Muscle layer of colon (tissue), 2 donors: ENCODE results near the gene ISG20.
"Not testable (repeated sequence)": the region's sequence is repeated elsewhere in the genome, so short reads cannot be mapped to it uniquely, and the experiment has no call there.

Experiments used
- H3K27ac ChIP-seq: one replicate; pipeline ENCODE4 v1.7.0; 2013; ENCODE audit warnings: low read depth, mild to moderate bottlenecking, low read length, moderate library complexity
- H3K27me3 ChIP-seq, 2 donors: one replicate each; pipeline ENCODE4 v1.7.0; 2013; ENCODE audit warnings: low read length in 2 of 2, mild to moderate bottlenecking in 2 of 2; ENCODE audit not compliant: insufficient read depth in 2 of 2, control insufficient read depth in 1 of 2
- H3K36me3 ChIP-seq: one replicate; pipeline ENCODE4 v1.7.0; 2013; ENCODE audit warnings: mild to moderate bottlenecking, low read length; ENCODE audit not compliant: insufficient read depth
- H3K4me1 ChIP-seq: one replicate; pipeline ENCODE4 v1.7.0; 2013; ENCODE audit warnings: mild to moderate bottlenecking, low read length; ENCODE audit not compliant: insufficient read depth
- H3K4me3 ChIP-seq, 2 donors: one replicate each; pipeline ENCODE4 v1.7.0; 2013; ENCODE audit warnings: low read length in 2 of 2, low read depth in 1 of 2, mild to moderate bottlenecking in 1 of 2, moderate library complexity in 1 of 2
- H3K9ac ChIP-seq: one replicate; pipeline ENCODE4 v1.7.0; 2013; ENCODE audit warnings: low read length
- H3K9me3 ChIP-seq: one replicate; pipeline ENCODE4 v1.7.0; 2013; ENCODE audit warnings: mild to moderate bottlenecking, low read length
- donor health status: abdominal sarcoma.
- donor health status: Adenocarcinoma of cecum.

ISG20 gene

GRCh38 chr15:88630141-88630721 is 8.6 kb upstream of the ISG20 start:
- H3K27ac ChIP-seq, result peak overlapping the region; percentile 16
- H3K36me3 ChIP-seq, result peaks cover 32% of the 10 kb centered on the region
- no peaks in the 10 kb centered on the region for H3K9me3 ChIP-seq
- H3K9ac ChIP-seq, result no peak overlapping the region
- no peak overlapping the region for H3K4me3 ChIP-seq
- no peaks in the 10 kb centered on the region for H3K27me3 ChIP-seq
- H3K4me1 ChIP-seq, result no peaks in the 10 kb centered on the region

DNA sequence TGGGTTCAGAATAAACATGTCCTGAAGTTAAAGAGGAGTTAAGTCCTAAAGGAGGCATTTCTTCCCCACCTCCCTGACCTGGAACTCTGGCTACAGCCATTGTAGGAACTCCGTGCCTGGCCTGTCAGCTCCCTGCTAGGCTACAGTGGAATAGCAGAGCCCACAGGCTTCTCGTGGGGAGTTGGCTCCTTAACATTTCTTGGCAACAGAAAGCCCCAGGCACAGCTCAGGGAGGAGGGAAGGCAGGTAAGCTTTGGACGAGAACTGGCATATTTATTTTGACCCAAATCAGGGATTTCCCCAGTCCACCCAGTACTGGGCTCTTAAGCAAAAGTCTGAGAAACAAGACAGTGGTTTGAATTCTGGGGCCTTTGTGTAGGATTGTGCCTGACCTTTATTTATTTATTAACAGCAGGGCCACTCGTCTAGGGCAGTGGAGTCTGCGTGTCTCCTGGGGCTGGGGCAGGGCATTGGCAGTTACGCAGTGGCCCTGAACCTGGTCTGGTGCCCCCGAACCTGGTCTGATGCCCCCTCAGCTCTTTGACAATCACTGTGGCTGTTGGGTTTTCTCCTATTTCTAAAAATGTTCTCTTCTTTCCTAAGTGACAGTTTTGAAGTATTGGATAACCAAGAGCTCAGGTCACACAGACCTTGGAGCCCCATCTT is 7.9 kb upstream of the ISG20 start:
- H3K4me3 ChIP-seq, result no peak overlapping the region
- H3K27me3 ChIP-seq, result no peaks in the 10 kb centered on the region
- H3K9ac ChIP-seq, result no peak overlapping the region
- H3K9me3 ChIP-seq, result no peaks in the 10 kb centered on the region
- peaks cover 32% of the 10 kb centered on the region for H3K36me3 ChIP-seq
- no peaks in the 10 kb centered on the region for H3K4me1 ChIP-seq
- no peak overlapping the region for H3K27ac ChIP-seq

DNA sequence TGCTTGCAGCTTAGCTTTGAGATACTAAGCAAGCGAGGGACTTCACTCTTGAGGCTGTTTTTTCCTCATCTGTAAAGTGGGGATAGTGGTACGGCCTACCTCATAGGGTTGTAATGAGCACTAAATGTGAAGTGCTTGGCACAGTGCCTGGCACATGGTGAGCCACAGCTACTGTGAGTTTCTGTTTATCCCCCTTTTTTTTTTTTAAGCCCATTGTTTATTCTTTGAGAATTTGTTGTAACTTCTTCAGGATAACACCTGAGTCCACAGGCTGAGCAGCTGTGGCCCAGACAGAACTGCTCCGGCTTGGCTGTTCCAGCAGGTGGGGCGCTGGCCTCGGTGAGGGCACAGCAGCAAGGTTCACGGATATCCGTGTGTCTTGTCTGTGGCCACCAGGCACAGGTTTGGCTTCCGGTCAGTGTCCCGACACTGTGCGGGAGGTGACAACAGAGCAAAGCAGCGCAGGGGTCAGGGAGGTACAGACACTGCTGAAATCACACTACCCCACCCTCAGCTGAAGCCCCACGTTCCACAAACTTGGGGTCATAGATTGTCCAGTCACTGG is 7.3 kb upstream of the ISG20 start:
- Histone ChIP-seq H3K4me3 (no peak overlapping the region), H3K9me3 (no peaks in the 10 kb centered on the region), H3K27me3 (no peaks in the 10 kb centered on the region), H3K4me1 (no peaks in the 10 kb centered on the region), H3K36me3 (peaks cover 32% of the 10 kb centered on the region), H3K27ac (no peak overlapping the region), H3K9ac (no peak overlapping the region)

GRCh38 chr15:88632797-88633196 is 6.0 kb upstream of the ISG20 start:
- peaks cover 28% of the 10 kb centered on the region for H3K36me3 ChIP-seq
- not testable (repeated sequence) for H3K27ac ChIP-seq, H3K9me3 ChIP-seq, H3K27me3 ChIP-seq, H3K4me3 ChIP-seq, H3K4me1 ChIP-seq, H3K9ac ChIP-seq

DNA sequence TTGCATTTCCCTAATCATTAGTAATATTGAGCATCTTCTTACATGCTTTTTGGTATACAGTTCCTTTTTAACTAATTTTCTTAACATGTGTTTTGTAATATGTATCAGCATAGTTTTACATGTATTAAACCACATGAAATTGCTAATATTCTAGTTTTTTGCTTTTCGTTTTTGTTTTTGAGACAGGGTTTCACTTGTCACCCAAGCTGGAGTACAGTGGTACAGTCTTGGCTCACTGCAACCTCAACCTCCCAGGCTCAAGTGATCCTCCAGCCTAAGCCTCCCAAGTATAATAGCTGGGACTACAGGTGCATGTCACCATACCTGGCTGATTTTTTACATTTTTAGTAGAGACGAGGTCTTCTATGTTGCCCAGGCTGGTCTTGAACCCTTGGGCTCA is 4.4 kb upstream of the ISG20 start:
- H3K4me3 ChIP-seq, result no peak overlapping the region
- H3K27ac ChIP-seq, result no peak overlapping the region
- peaks cover 12% of the 10 kb centered on the region for H3K36me3 ChIP-seq
- H3K27me3 ChIP-seq, result no peaks in the 10 kb centered on the region
- H3K9me3 ChIP-seq, result no peaks in the 10 kb centered on the region
- H3K4me1 ChIP-seq, result peaks cover 15% of the 10 kb centered on the region
- no peak overlapping the region for H3K9ac ChIP-seq

GRCh38 chr15:88635318-88635717 is 3.5 kb upstream of the ISG20 start:
- Histone ChIP-seq H3K27me3 (no peaks in the 10 kb centered on the region), H3K9ac (no peak overlapping the region), H3K4me3 (no peak overlapping the region), H3K4me1 (peaks cover 19% of the 10 kb centered on the region), H3K27ac (no peak overlapping the region), H3K9me3 (no peaks in the 10 kb centered on the region), H3K36me3 (peaks cover 6% of the 10 kb centered on the region)

DNA sequence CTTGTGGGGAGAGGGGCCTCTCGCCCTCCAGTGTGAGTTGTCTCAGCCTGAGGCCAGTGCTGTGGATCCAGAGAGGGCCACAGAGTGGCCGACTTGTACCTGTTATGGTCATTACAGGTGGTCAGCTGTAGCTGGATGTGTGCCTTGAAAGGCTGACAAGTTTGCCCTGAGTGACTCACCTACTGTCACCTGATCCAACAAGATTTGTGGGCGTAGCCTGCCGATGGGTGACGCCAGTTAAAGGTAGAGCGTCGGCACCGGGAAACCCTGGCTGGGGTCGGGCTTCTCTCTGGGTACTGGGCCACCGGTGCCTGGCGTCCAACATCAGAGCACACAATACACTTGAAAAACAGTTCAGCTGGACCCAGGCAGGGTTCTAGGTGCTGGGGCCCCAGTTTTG is 2.8 kb upstream of the ISG20 start:
- Histone ChIP-seq H3K27me3 (no peaks in the 10 kb centered on the region), H3K9me3 (no peaks in the 10 kb centered on the region), H3K36me3 (no peaks in the 10 kb centered on the region), H3K9ac (no peak overlapping the region), H3K4me1 (peaks cover 19% of the 10 kb centered on the region), H3K4me3 (no peak overlapping the region), H3K27ac (no peak overlapping the region)

DNA sequence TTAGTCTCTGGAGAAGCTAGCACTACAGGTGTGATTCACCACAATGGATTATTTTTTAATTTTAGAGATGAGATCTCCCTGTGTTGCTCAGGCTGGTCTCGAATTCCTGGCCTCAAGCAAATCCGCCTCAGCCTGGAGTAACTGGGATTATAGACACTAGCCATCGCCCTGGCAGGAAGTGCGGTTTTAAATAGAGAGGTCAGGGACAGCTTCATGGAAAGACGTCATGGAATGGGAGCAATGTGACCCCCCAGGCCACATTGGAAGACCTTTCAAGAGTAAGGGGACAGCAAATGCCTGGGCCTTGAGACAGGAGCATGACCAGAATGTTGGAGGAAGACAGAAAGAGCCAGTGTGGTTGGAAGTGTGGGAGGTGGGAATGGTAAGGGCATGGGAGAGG is 2.2 kb upstream of the ISG20 start:
- no peak overlapping the region for H3K4me3 ChIP-seq
- H3K4me1 ChIP-seq, result peaks cover 19% of the 10 kb centered on the region
- no peak overlapping the region for H3K9ac ChIP-seq
- H3K9me3 ChIP-seq, result no peaks in the 10 kb centered on the region
- no peaks in the 10 kb centered on the region for H3K27me3 ChIP-seq
- no peaks in the 10 kb centered on the region for H3K36me3 ChIP-seq
- no peak overlapping the region for H3K27ac ChIP-seq

- Histone ChIP-seq H3K4me1 (peaks cover 19% of the 10 kb centered on the region), H3K4me3 (no peak overlapping the region), H3K9ac (no peak overlapping the region), H3K9me3 (no peaks in the 10 kb centered on the region), H3K27ac (no peak overlapping the region), H3K36me3 (no peaks in the 10 kb centered on the region), H3K27me3 (no peaks in the 10 kb centered on the region)
Observed at GRCh38 chr15:88637436-88637835, 1.4 kb upstream of the ISG20 start.

GRCh38 chr15:88637841-88638625 is 783 bp upstream of the ISG20 start:
- no peaks in the 10 kb centered on the region for H3K36me3 ChIP-seq
- peak overlapping the region; percentile 53 for H3K9ac ChIP-seq
- H3K4me3 ChIP-seq, result peak overlapping the region; percentile 52 to 63
- peaks cover 19% of the 10 kb centered on the region for H3K4me1 ChIP-seq
- H3K27me3 ChIP-seq, result no peaks in the 10 kb centered on the region
- H3K9me3 ChIP-seq, result no peaks in the 10 kb centered on the region
- peak overlapping the region; percentile 80 for H3K27ac ChIP-seq

GRCh38 chr15:88641959-88642452 is 3.2 kb downstream of the ISG20 start:
- Histone ChIP-seq H3K4me1 (peaks cover 19% of the 10 kb centered on the region), H3K36me3 (no peaks in the 10 kb centered on the region), H3K27ac (no peak overlapping the region), H3K4me3 (no peak overlapping the region), H3K9ac (no peak overlapping the region), H3K9me3 (no peaks in the 10 kb centered on the region), H3K27me3 (no peaks in the 10 kb centered on the region)
